ENCODE results near the gene FHIP1B.

FHIP1B gene

DNA sequence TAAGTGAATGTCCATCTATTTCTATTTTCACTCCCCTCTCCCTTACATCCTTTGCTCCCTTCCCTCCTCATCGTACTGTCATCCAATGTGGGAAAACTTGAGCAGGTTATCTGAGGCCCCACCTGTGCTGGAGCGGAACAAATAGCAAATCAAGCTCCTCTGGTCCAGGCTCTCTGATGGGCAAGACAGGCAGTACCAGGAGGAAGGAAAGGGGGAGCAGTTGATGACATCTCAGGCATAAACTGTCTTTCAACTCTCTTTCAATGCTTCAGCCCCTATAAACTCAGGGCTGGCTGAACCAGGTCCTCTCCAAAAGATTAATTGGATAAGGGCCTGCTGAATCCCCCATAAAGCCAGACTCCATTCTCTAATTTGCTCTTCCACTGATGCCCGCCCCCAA lies 23.7 kb upstream of the FHIP1B start:
- no peaks in the 10 kb centered on the region for H3F3A ChIP-seq (ENCODE audit: control insufficient read depth, insufficient read depth)
- no peaks in the 10 kb centered on the region for H3K36me3 ChIP-seq (ENCODE audit: control insufficient read depth, low read length)
- H3K79me2 ChIP-seq (ENCODE audit: control insufficient read depth, low read length) = no peaks in the 10 kb centered on the region
- H3K27ac ChIP-seq (ENCODE audit: low read depth, low read length) = no peak overlapping the region
- H3K4me2 ChIP-seq (ENCODE audit: low read length) = no peak overlapping the region
- H3K27me3 ChIP-seq (ENCODE audit: control insufficient read depth, low read length) = 0 out of 2 replicates have a peak, but pooled peaks cover 12% of the 10 kb centered on the region
- no peaks in the 10 kb centered on the region for H3K9me3 ChIP-seq (ENCODE audit: control insufficient read depth, insufficient read depth, low read length)
- no peaks in the 10 kb centered on the region for H4K20me1 ChIP-seq (ENCODE audit: control insufficient read depth, insufficient read depth, low read depth, low read length)
- H3K4me3 ChIP-seq (ENCODE audit: low read length) = no peak overlapping the region
- H3K4me1 ChIP-seq (ENCODE audit: control insufficient read depth, low read length) = no peaks in the 10 kb centered on the region
- no peak for TF ChIP-seq EZH2phosphoT487 (IDR thresholded peaks at IDR 0.05; ENCODE audit: borderline replicate concordance, low read length)
- TF ChIP-seq, protein P1, sequence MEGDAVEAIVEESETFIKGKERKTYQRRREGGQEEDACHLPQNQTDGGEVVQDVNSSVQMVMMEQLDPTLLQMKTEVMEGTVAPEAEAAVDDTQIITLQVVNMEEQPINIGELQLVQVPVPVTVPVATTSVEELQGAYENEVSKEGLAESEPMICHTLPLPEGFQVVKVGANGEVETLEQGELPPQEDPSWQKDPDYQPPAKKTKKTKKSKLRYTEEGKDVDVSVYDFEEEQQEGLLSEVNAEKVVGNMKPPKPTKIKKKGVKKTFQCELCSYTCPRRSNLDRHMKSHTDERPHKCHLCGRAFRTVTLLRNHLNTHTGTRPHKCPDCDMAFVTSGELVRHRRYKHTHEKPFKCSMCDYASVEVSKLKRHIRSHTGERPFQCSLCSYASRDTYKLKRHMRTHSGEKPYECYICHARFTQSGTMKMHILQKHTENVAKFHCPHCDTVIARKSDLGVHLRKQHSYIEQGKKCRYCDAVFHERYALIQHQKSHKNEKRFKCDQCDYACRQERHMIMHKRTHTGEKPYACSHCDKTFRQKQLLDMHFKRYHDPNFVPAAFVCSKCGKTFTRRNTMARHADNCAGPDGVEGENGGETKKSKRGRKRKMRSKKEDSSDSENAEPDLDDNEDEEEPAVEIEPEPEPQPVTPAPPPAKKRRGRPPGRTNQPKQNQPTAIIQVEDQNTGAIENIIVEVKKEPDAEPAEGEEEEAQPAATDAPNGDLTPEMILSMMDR (IDR thresholded peaks at IDR 0.05; ENCODE audit: low read depth, low read length, poor library complexity, severe bottlenecking) = no peak
- no peaks in the 10 kb centered on the region for H3K9me2 ChIP-seq (replicated peaks; ENCODE audit: control insufficient read depth, low read length)

DNA sequence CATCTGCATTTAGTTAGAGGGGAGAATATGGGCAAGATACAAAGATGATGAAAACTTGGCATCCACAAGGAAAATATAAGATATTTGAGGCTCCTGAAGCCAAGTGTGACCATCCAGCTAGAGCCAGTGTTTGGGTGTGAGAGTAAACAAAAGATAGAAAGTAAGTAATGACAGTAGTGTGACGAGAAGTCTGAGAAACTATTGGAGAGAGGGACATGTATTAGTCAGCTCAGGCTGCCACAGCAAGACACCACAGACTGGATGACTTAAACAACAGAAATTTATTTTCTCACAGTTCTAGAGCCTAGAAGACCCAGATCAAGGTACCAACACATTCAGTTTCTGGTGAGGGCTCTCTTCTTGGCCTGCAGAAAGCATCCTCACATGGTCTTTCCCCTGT lies 18.8 kb upstream of the FHIP1B start:
- Histone ChIP-seq H3K36me3 (ENCODE audit: control insufficient read depth, low read length) (no peaks in the 10 kb centered on the region), H3K4me1 (ENCODE audit: control insufficient read depth, low read length) (no peaks in the 10 kb centered on the region), H3K9me2 (replicated peaks; ENCODE audit: control insufficient read depth, low read length) (no peaks in the 10 kb centered on the region), H3K9me3 (ENCODE audit: control insufficient read depth, insufficient read depth, low read length) (no peaks in the 10 kb centered on the region), H3K4me2 (ENCODE audit: low read length) (no peak overlapping the region), H3K4me3 (ENCODE audit: low read length) (no peak overlapping the region), H3K27me3 (ENCODE audit: control insufficient read depth, low read length) (0 out of 2 replicates have a peak, but pooled peaks cover 12% of the 10 kb centered on the region), H4K20me1 (ENCODE audit: control insufficient read depth, insufficient read depth, low read depth, low read length) (no peaks in the 10 kb centered on the region), H3K27ac (ENCODE audit: low read depth, low read length) (no peak overlapping the region), H3K79me2 (ENCODE audit: control insufficient read depth, low read length) (no peaks in the 10 kb centered on the region), H3F3A (ENCODE audit: control insufficient read depth, insufficient read depth) (no peaks in the 10 kb centered on the region)
- no peak for TF ChIP-seq EZH2phosphoT487 (IDR thresholded peaks at IDR 0.05; ENCODE audit: borderline replicate concordance, low read length)
- TF ChIP-seq, protein P1 (IDR thresholded peaks at IDR 0.05; ENCODE audit: low read depth, low read length, poor library complexity, severe bottlenecking) = no peak

- Histone ChIP-seq H3K27ac (ENCODE audit: low read depth, low read length) (no peak overlapping the region), H3K9me3 (ENCODE audit: control insufficient read depth, insufficient read depth, low read length) (no peaks in the 10 kb centered on the region), H3K4me1 (ENCODE audit: control insufficient read depth, low read length) (no peaks in the 10 kb centered on the region), H3K4me3 (ENCODE audit: low read length) (no peak overlapping the region), H3K4me2 (ENCODE audit: low read length) (no peak overlapping the region), H3K79me2 (ENCODE audit: control insufficient read depth, low read length) (no peaks in the 10 kb centered on the region), H3F3A (ENCODE audit: control insufficient read depth, insufficient read depth) (no peaks in the 10 kb centered on the region), H3K9me2 (replicated peaks; ENCODE audit: control insufficient read depth, low read length) (no peaks in the 10 kb centered on the region), H3K27me3 (ENCODE audit: control insufficient read depth, low read length) (peaks cover 14% of the 10 kb centered on the region; the same call in 1 of the 2 replicates), H3K36me3 (ENCODE audit: control insufficient read depth, low read length) (no peaks in the 10 kb centered on the region), H4K20me1 (ENCODE audit: control insufficient read depth, insufficient read depth, low read depth, low read length) (no peaks in the 10 kb centered on the region)
- TF ChIP-seq EZH2phosphoT487 (IDR thresholded peaks at IDR 0.05; ENCODE audit: borderline replicate concordance, low read length) = no peak
- TF ChIP-seq, protein P1 (IDR thresholded peaks at IDR 0.05; ENCODE audit: low read depth, low read length, poor library complexity, severe bottlenecking) = no peak
Measured at GRCh38 chr11:6251990-6252473, 17.6 kb upstream of the FHIP1B start.
